B cell (primary cell): ENCODE measurements around the gene ASMTL. TPM values are rescaled to one million over a fixed set of nuclear protein-coding genes. Genes with fewer than 3 reads are reported as not detected.

Source experiments
- ATAC-seq: fragments of 200-7000 bp; cut with Tn5 transposase; one replicate; pipeline ENCODE4 v1.10.0; 2021; ENCODE audit warnings: low read depth, mild to moderate bottlenecking, moderate number of reproducible peaks, moderate library complexity
- CTCF ChIA-PET: fragments of 350-600 bp; sonication (Branson Sonifier 250); formaldehyde crosslinking; loops from one replicate; lab custom pipeline; 2021; ENCODE audit warnings: antibody characterized with exemption, inconsistent platforms; lab: Charles Lee
- POLR2A ChIA-PET: fragments of 350-600 bp; sonication (Branson Sonifier 250); formaldehyde crosslinking; loops from one replicate; lab custom pipeline; 2021; ENCODE audit warnings: antibody characterized with exemption; lab: Charles Lee
- DNase-seq: peaks from one replicate; pipeline ENCODE4 v3.0.0; 2013
- H2AFZ ChIP-seq: 2 replicates; pipeline ENCODE4 v1.6.1; 2012; ENCODE audit warnings: mild to moderate bottlenecking, low read depth, low read length; ENCODE audit not compliant: insufficient read depth, poor library complexity, severe bottlenecking
- H3K27ac ChIP-seq, 2 donors: 1 replicate in 1 of 2; 2 replicates in 1 of 2; pipeline ENCODE4 v1.5.1; 2012 to 2013; ENCODE audit warnings: low read length in 2 of 2, mild to moderate bottlenecking in 2 of 2, moderate library complexity in 1 of 2
- H3K27me3 ChIP-seq, 4 experiments: fragments of 200-600 bp in 1 of 4; sonication (generic) in 1 of 4; replicated peaks in 1 of 4; 1 replicate in 2 of 4; 2 replicates in 2 of 4; pipeline versions ENCODE4 v1.6.1 to v1.7.0; 2013 to 2016; ENCODE audit warnings: low read length in 3 of 4, mild to moderate bottlenecking in 2 of 4, mixed read lengths in 1 of 4, moderate library complexity in 1 of 4; ENCODE audit not compliant: insufficient read depth in 4 of 4, control insufficient read depth in 3 of 4; ENCODE audit errors: control extremely low read depth in 1 of 4
- H3K36me3 ChIP-seq, 2 experiments: replicated peaks in 1 of 2; 1 replicate in 1 of 2; 2 replicates in 1 of 2; pipeline versions ENCODE4 v1.6.1 to v1.7.1; 2013; ENCODE audit warnings: low read length in 1 of 2; ENCODE audit not compliant: insufficient read depth in 2 of 2, control insufficient read depth in 1 of 2; ENCODE audit errors: control extremely low read depth in 1 of 2, extremely low read depth in 1 of 2
- H3K4me1 ChIP-seq, 2 donors: fragments of 200-600 bp in 1 of 2; sonication (generic) in 1 of 2; 1 replicate in 1 of 2; 2 replicates in 1 of 2; pipeline versions ENCODE4 v1.5.1 to v1.6.1; 2013 to 2017; ENCODE audit warnings: low read length in 2 of 2; ENCODE audit not compliant: control insufficient read depth in 2 of 2, insufficient read depth in 2 of 2
- H3K4me2 ChIP-seq: replicated peaks from 2 replicates; pipeline ENCODE3; 2012; ENCODE audit warnings: mild to moderate bottlenecking, low read depth, low read length; ENCODE audit not compliant: poor library complexity, severe bottlenecking
- H3K4me3 ChIP-seq, 5 experiments: fragments of 200-600 bp in 1 of 5; sonication (generic) in 1 of 5; 1 replicate in 3 of 5; 2 replicates in 2 of 5; pipeline versions ENCODE4 v1.5.1 to v1.7.0; 2011 to 2016; ENCODE audit warnings: low read length in 4 of 5, mild to moderate bottlenecking in 4 of 5, low read depth in 2 of 5, control low read depth in 1 of 5, moderate library complexity in 1 of 5; ENCODE audit not compliant: insufficient read depth in 1 of 5; ENCODE audit errors: control extremely low read depth in 1 of 5, extremely low read depth in 1 of 5
- H3K79me2 ChIP-seq: fragments of 200-600 bp; sonication (generic); one replicate; pipeline ENCODE4 v1.6.0; 2016; ENCODE audit warnings: low read length; ENCODE audit not compliant: control insufficient read depth, insufficient read depth
- H3K9ac ChIP-seq: fragments of 200-600 bp; sonication (generic); 2 replicates; pipeline ENCODE4 v1.6.1; 2017; ENCODE audit warnings: mild to moderate bottlenecking, low read length, moderate library complexity
- H3K9me3 ChIP-seq, 3 donors: one replicate each; pipeline versions ENCODE4 v1.6.1 to v1.7.1; 2013; ENCODE audit warnings: low read length in 2 of 3; ENCODE audit not compliant: control insufficient read depth in 2 of 3, insufficient read depth in 1 of 3; ENCODE audit errors: control extremely low read depth in 1 of 3
- H4K20me1 ChIP-seq: 2 replicates; pipeline ENCODE4 v1.6.0; 2012; ENCODE audit warnings: mild to moderate bottlenecking, low read length; ENCODE audit not compliant: insufficient read depth, control insufficient read depth, poor library complexity, severe bottlenecking
- H3K27ac Mint-ChIP-seq: one replicate; pipeline ENCODE4 v1.8.0; 2021; ENCODE audit warnings: mixed read lengths
- H3K27me3 Mint-ChIP-seq: one replicate; pipeline ENCODE4 v1.8.0; 2021; ENCODE audit warnings: mixed read lengths
- H3K4me1 Mint-ChIP-seq: one replicate; pipeline ENCODE4 v1.8.0; 2021; ENCODE audit warnings: mixed read lengths
- H3K4me3 Mint-ChIP-seq: one replicate; pipeline ENCODE4 v1.8.0; 2021; ENCODE audit warnings: mixed read lengths
- H3K9me3 Mint-ChIP-seq: one replicate; pipeline ENCODE4 v1.8.0; 2022; ENCODE audit warnings: mixed read lengths; ENCODE audit not compliant: insufficient read depth
- EZH2 ChIP-seq: IDR thresholded peaks from 2 replicates; pipeline ENCODE4 v1.6.1; 2012; ENCODE audit warnings: borderline replicate concordance, low read depth, mild to moderate bottlenecking, moderate library complexity, low read length; ENCODE audit not compliant: insufficient read depth, poor library complexity, severe bottlenecking
- WGBS: methylation state at CpG from one replicate; pipeline ENCODE4 v1.1.5; 2013; ENCODE audit warnings: missing lambda C conversion rate; ENCODE audit not compliant: insufficient coverage; 5-methylcytosine and 5-hydroxymethylcytosine counted together
- intact Hi-C: fragments of 100-400 bp; cut with micrococcal nuclease; formaldehyde crosslinking; loops from one replicate; pipeline ENCODE4 v1.10.0; 2022
- polyA plus RNA-seq: library from polyadenylated mRNA; depleted of rRNA; stranded (reverse); fragments of >200 nt; gene quantifications from 2 replicates; pipeline ENCODE4 v1.2.3, GENCODE V29; 2012
- total RNA-seq, 2 donors: library from RNA; stranded (reverse); fragments of 120-200 nt in 1 of 2; gene quantifications; 1 replicate in 1 of 2; 2 replicates in 1 of 2; pipeline versions ENCODE4 v1.2.3 to v1.2.4, GENCODE V29; 2013 to 2022
- TF ChIP-seq, protein P1 (sequence below): fragments of 200-600 bp; IDR thresholded peaks from one replicate; pipeline ENCODE4 v1.8.0; 2022; ENCODE audit warnings: antibody characterized with exemption, mild to moderate bottlenecking

The ASMTL gene
- total and polyA plus RNA-seq, 2 donors (not counting 1 experiment from before 2014, with no cell fraction given): 33.3 to 52.9 TPM

DNA sequence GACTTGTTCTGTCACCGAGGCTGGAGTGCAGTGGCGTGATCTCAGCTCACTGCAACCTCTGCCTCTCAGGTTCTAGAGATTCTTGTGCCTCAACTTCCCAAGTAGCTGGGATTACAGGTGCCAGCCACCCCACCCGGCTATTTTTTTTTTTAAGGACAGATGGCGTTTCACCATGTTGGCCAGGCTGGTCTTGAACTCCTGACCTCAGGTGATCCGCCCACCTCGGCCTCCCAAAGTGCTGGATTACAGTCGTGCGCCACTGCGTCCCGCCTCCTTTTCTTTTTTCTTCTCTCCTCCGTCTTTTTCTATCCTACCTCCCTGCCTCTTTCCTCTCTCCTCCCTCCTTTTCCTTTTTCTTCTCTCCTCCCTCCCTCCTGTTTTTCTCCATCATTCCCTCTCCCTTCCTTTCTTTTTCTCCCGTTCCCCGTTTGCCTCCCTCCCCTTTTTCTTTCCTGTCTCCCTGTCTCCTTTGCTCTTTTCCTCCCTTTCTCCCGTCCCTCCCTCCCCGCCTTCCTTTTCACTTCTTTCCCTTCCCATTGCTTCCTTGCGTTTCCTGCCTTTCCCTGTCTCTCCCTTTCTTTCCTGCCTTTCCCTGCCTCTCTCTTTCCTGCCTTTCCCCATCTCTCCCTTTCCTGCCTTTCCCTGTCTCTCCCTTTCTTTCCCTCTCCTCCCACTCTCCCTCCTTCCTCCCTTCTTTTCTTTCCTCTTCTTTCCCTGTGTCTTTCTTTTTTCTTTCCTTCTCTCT lies 58.7 kb downstream of the ASMTL start:
- TF ChIP-seq, protein P1, sequence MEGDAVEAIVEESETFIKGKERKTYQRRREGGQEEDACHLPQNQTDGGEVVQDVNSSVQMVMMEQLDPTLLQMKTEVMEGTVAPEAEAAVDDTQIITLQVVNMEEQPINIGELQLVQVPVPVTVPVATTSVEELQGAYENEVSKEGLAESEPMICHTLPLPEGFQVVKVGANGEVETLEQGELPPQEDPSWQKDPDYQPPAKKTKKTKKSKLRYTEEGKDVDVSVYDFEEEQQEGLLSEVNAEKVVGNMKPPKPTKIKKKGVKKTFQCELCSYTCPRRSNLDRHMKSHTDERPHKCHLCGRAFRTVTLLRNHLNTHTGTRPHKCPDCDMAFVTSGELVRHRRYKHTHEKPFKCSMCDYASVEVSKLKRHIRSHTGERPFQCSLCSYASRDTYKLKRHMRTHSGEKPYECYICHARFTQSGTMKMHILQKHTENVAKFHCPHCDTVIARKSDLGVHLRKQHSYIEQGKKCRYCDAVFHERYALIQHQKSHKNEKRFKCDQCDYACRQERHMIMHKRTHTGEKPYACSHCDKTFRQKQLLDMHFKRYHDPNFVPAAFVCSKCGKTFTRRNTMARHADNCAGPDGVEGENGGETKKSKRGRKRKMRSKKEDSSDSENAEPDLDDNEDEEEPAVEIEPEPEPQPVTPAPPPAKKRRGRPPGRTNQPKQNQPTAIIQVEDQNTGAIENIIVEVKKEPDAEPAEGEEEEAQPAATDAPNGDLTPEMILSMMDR: no peak
- no peak for TF ChIP-seq EZH2
- H3K4me2 ChIP-seq: no peak overlapping the region
- intact Hi-C loops: loop anchor here (10.0 kb wide), 1 partner anchor 1131 kb away; no protein-coding TSS in a partner anchor
- no peak overlapping the region for H3K4me3 ChIP-seq
- no peak overlapping the region for H3K27ac ChIP-seq
- no peaks in the 10 kb centered on the region for H3K9me3 ChIP-seq
- no peak overlapping the region for H3K9ac ChIP-seq
- peaks cover 0 to 28% of the 10 kb centered on the region in 2 experiments for H3K36me3 ChIP-seq
- peaks cover 65% of the 10 kb centered on the region for H3K79me2 ChIP-seq
- DNase-seq (no peak), ATAC-seq (no peak)
- no peaks in the 10 kb centered on the region for H3K27me3 Mint-ChIP-seq
- peaks cover 17 to 22% of the 10 kb centered on the region in 2 donors for H3K4me1 ChIP-seq
- peaks cover 68% of the 10 kb centered on the region for H4K20me1 ChIP-seq
- no peak overlapping the region for H2AFZ ChIP-seq
- ChIA-PET CTCF (no interaction called here), POLR2A (no interaction called here)
- peak overlapping the region; percentile 83 for H3K4me3 Mint-ChIP-seq
- peaks cover 26% of the 10 kb centered on the region for H3K4me1 Mint-ChIP-seq
- H3K9me3 Mint-ChIP-seq: no peaks in the 10 kb centered on the region
- no peaks in the 10 kb centered on the region for H3K27me3 ChIP-seq
- 90% methylated on average over 16 of the region's 16 CpGs for WGBS
- H3K27ac Mint-ChIP-seq: peak overlapping the region; percentile 83
